ENCODE results near the gene CSTPP1. TPM values are rescaled to one million over a fixed set of nuclear protein-coding genes. Genes with fewer than 3 reads are reported as not detected.

The CSTPP1 gene
- total RNA-seq, 2 donors from 2014 or later, result 35.8 to 63.6 TPM

DNA sequence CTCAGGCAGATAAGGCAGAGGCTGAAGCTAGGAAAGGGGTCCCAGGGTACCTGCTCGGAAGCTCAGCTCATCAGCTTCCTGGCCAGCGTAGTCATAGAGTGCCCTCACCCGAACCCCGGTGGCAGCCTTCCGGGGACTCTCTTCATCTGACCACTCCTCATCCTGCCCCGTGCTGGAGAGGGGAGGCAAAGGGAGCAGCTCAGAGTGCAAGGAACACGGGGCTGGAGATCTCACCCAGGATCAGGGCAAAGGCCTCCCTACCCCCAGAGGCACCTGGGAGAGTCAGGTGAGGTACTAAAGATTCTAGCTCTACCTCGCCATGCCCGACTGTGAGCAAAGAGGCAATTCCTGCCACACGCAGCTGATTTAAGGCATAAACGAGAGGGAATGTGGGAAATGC, 241.8 kb downstream of the CSTPP1 start:
- DNase-seq, result no peak
- H3K4me3 ChIP-seq, result no peak overlapping the region
- no peak overlapping the region for H3K27ac ChIP-seq
- no peaks in the 10 kb centered on the region for H3K27me3 ChIP-seq
- H3K9ac ChIP-seq (ENCODE audit: low read depth in 2 of 2, low read length in 2 of 2), result peak overlapping the region in 1 of 2 donors; percentile 94
- intact Hi-C loops (cut with DNase I), result loop anchor here (5.0 kb wide), 2 partner anchors 34 to 179 kb away; partner anchors contain the start of gene DDB2
- TF ChIP-seq CTCF (IDR thresholded peaks at IDR 0.05), result no peak
- no peaks in the 10 kb centered on the region for H3K36me3 ChIP-seq
- H3K4me1 ChIP-seq, result peaks cover 14% of the 10 kb centered on the region
- no peaks in the 10 kb centered on the region for H3K9me3 ChIP-seq

DNA sequence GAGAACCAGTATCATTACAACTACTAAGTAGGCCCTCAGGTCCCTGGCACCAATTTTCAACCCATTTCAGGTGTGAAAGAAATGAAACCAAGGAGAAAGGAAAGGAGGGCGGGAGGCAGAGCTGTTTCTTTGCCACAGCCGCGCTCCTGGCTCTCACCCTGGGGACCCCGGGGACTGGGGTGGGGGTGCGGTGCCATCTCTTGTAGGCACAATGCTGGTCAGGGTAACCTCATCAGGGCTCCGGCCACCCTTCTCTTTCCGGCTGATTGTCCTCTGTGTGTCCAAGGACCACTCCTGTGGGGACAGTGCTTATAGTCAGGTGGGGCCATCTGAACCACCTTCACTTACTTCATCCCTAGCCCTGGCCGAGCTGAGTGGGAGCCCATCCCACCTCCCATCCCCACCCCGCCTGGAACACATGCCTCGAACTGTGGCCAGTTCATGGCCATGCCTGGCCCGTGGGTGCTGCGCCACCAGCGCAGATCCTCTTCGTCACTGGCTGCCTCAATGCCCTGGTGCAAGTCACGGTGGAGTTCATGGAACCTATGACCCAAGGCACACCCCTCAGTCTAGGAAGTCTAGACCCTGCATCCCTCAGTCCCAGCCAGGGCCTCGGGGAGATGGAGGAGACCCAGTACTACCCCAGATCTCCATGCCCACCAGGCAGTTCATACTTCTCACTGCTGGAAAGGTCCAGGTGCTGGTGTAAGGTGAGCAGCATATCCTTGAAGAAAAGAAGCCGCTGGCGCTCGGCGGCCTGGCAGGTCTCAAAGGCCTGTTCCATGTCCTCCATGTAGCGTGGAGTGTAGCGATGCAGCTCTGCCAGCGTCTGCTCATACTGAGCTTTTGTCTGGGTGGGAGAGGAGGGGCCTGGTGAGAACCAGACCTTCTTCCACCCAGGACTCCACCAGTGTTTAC, 242.4 kb downstream of the CSTPP1 start:
- H3K4me1 ChIP-seq, result peaks cover 14% of the 10 kb centered on the region
- intact Hi-C loops (cut with DNase I), result loop anchor here (5.0 kb wide), 2 partner anchors 33 to 178 kb away; partner anchors contain the start of gene DDB2
- no peak for DNase-seq
- no peak overlapping the region for H3K27ac ChIP-seq
- no peaks in the 10 kb centered on the region for H3K27me3 ChIP-seq
- no peaks in the 10 kb centered on the region for H3K36me3 ChIP-seq
- no peaks in the 10 kb centered on the region for H3K9me3 ChIP-seq
- no peak for TF ChIP-seq CTCF (IDR thresholded peaks at IDR 0.05)
- no peak overlapping the region for H3K9ac ChIP-seq (ENCODE audit: low read depth in 2 of 2, low read length in 2 of 2)
- H3K4me3 ChIP-seq, result no peak overlapping the region

DNA sequence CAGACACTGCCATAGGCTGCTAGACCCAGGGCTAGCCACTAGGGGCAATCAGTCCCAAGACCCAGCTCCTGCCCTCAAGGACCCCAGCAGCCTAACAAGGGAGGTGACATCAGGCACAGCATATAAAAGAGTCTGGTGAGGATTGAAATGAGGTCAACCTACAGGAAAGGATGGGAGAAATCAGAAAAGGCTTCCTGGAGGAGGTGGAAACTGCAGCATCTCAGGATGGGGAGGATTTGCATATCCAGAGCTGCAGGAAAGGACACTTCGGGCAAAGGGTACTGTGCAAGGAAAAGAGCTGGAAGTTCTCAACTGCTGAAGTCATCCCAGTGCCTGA, 243.1 kb downstream of the CSTPP1 start:
- no peak for DNase-seq

GRCh38 chr11:47180006-47180787, 243.6 kb downstream of the CSTPP1 start:
- TF ChIP-seq CTCF (IDR thresholded peaks at IDR 0.05), result no peak
- Histone ChIP-seq H3K27ac (no peak overlapping the region), H3K4me3 (no peak overlapping the region), H3K9ac (ENCODE audit: low read depth in 2 of 2, low read length in 2 of 2) (no peak overlapping the region), H3K4me1 (peaks cover 14% of the 10 kb centered on the region), H3K9me3 (no peaks in the 10 kb centered on the region), H3K36me3 (no peaks in the 10 kb centered on the region), H3K27me3 (peaks cover 4% of the 10 kb centered on the region)
- intact Hi-C loops (cut with DNase I), result loop anchor here (2.0 kb wide), 1 partner anchor 81 kb away; no protein-coding TSS in a partner anchor
- DNase-seq, result no peak

More for the DNA sequence above, 243.1 kb downstream of the CSTPP1 start:
- Histone ChIP-seq H3K27me3 (no peaks in the 10 kb centered on the region), H3K36me3 (no peaks in the 10 kb centered on the region), H3K27ac (no peak overlapping the region), H3K4me1 (peaks cover 14% of the 10 kb centered on the region), H3K9me3 (no peaks in the 10 kb centered on the region), H3K9ac (ENCODE audit: low read depth in 2 of 2, low read length in 2 of 2) (no peak overlapping the region), H3K4me3 (no peak overlapping the region)
- TF ChIP-seq CTCF (IDR thresholded peaks at IDR 0.05), result peak; percentile 41
- intact Hi-C loops (cut with DNase I), result loop anchor here (5.0 kb wide), 2 partner anchors 33 to 178 kb away; partner anchors contain the start of gene DDB2

GRCh38 chr11:47181271-47181670, 244.7 kb downstream of the CSTPP1 start:
- no peak for DNase-seq
- no peaks in the 10 kb centered on the region for H3K9me3 ChIP-seq
- no peak for TF ChIP-seq CTCF (IDR thresholded peaks at IDR 0.05)
- no peak overlapping the region for H3K4me3 ChIP-seq
- H3K27me3 ChIP-seq, result peaks cover 13% of the 10 kb centered on the region
- no peaks in the 10 kb centered on the region for H3K36me3 ChIP-seq
- intact Hi-C loops (cut with DNase I), result loop anchor here (2.0 kb wide), 1 partner anchor 80 kb away; no protein-coding TSS in a partner anchor
- no peak overlapping the region for H3K9ac ChIP-seq (ENCODE audit: low read depth in 2 of 2, low read length in 2 of 2)
- peaks cover 16% of the 10 kb centered on the region for H3K4me1 ChIP-seq
- no peak overlapping the region for H3K27ac ChIP-seq
